SK-N-SH (cell line): Measurements from ENCODE around the gene LARP7. TPM values are rescaled to one million over a fixed set of nuclear protein-coding genes. Genes with fewer than 3 reads are reported as not detected.
"Not testable (repeated sequence)": the region's sequence is repeated elsewhere in the genome, so short reads cannot be mapped to it uniquely, and the experiment has no call there.

Source experiments
- CTCF ChIA-PET: fragments of 300-600, 350-600 bp; formaldehyde crosslinking; extraction: SDS; loops from one replicate; lab custom pipeline; 2021; lab: Yijun Ruan, JAX
- POLR2A ChIA-PET: fragments of 350-600 bp; sonication (Branson Sonifier 250); formaldehyde crosslinking; extraction: SDS; loops from one replicate; lab custom pipeline; 2020; ENCODE audit warnings: antibody characterized with exemption, inconsistent platforms; lab: Yijun Ruan, JAX
- DNase-seq: peaks from one replicate; pipeline ENCODE4 v3.0.0; 2012
- H2AFZ ChIP-seq: fragments of 200-600 bp; sonication (generic); 2 replicates; pipeline ENCODE4 v1.8.1; 2016; ENCODE audit warnings: antibody characterized with exemption, mild to moderate bottlenecking, low read depth
- H3F3A ChIP-seq: fragments of 200-600 bp; sonication (generic); replicated peaks from 2 replicates; pipeline ENCODE3; 2016; ENCODE audit warnings: antibody characterized with exemption, mild to moderate bottlenecking; ENCODE audit not compliant: insufficient read depth
- H3K27ac ChIP-seq, 2 experiments: fragments of 200-500 bp in 1 of 2; fragments of 200-600 bp in 1 of 2; sonication (Bioruptor generic) in 1 of 2; sonication (generic), shearing (Covaris generic) in 1 of 2; 2 replicates each; pipeline versions ENCODE4 v1.5.1 to v1.6.1; 2014 to 2016; ENCODE audit warnings: low read depth in 2 of 2, inconsistent platforms in 1 of 2, low read length in 1 of 2, mild to moderate bottlenecking in 1 of 2, mixed read lengths in 1 of 2
- H3K27me3 ChIP-seq: fragments of 200-600 bp; sonication (generic), shearing (Covaris generic); 2 replicates; pipeline ENCODE4 v1.6.1; 2016; ENCODE audit warnings: mixed run types; ENCODE audit not compliant: insufficient read depth
- H3K36me3 ChIP-seq, 2 experiments: fragments of 200-500 bp in 1 of 2; fragments of 200-600 bp in 1 of 2; sonication (Bioruptor generic) in 1 of 2; sonication (generic) in 1 of 2; replicated peaks in 1 of 2; 2 replicates each; pipeline versions ENCODE3 to v1.5.1; 2014 to 2016; ENCODE audit warnings: low read length in 1 of 2, mild to moderate bottlenecking in 1 of 2; ENCODE audit not compliant: insufficient read depth in 2 of 2, control insufficient read depth in 1 of 2
- H3K4me1 ChIP-seq, 2 experiments: fragments of 200-500 bp in 1 of 2; fragments of 200-600 bp in 1 of 2; sonication (Bioruptor generic) in 1 of 2; sonication (generic), shearing (Covaris generic) in 1 of 2; 2 replicates each; pipeline versions ENCODE4 v1.5.1 to v1.6.1; 2014 to 2016; ENCODE audit warnings: low read depth in 1 of 2, low read length in 1 of 2, mixed run types in 1 of 2; ENCODE audit not compliant: insufficient read depth in 2 of 2, control insufficient read depth in 1 of 2
- H3K4me2 ChIP-seq: fragments of 200-600 bp; sonication (generic), shearing (Covaris generic); 2 replicates; pipeline ENCODE4 v1.6.1; 2017; ENCODE audit warnings: mixed run types
- H3K4me3 ChIP-seq, 2 experiments: fragments of 200-500 bp in 1 of 2; fragments of 200-600 bp in 1 of 2; sonication (Bioruptor generic) in 1 of 2; sonication (generic), shearing (Covaris generic) in 1 of 2; 2 replicates each; pipeline versions ENCODE4 v1.5.1 to v1.8.1; 2014 to 2016; ENCODE audit warnings: low read depth in 2 of 2, inconsistent platforms in 1 of 2, low read length in 1 of 2, mild to moderate bottlenecking in 1 of 2, mixed read lengths in 1 of 2, moderate library complexity in 1 of 2
- H3K79me2 ChIP-seq: fragments of 200-600 bp; sonication (generic); 2 replicates; pipeline ENCODE4 v1.8.1; 2017; ENCODE audit warnings: mild to moderate bottlenecking; ENCODE audit not compliant: insufficient read depth
- H3K9ac ChIP-seq: fragments of 200-600 bp; sonication (generic); 2 replicates; pipeline ENCODE4 v1.6.1; 2017; ENCODE audit warnings: mixed run types
- H3K9me2 ChIP-seq: fragments of 200-600 bp; sonication (generic); 2 replicates; pipeline ENCODE4 v1.6.1; 2017; ENCODE audit warnings: mixed run types
- H3K9me3 ChIP-seq: fragments of 200-600 bp; sonication (generic); 2 replicates; pipeline ENCODE4 v1.6.1; 2017; ENCODE audit warnings: mixed run types, mild to moderate bottlenecking, moderate library complexity
- H4K20me1 ChIP-seq: fragments of 200-600 bp; sonication (generic); 2 replicates; pipeline ENCODE4 v1.6.1; 2017; ENCODE audit warnings: mild to moderate bottlenecking, mixed run types; ENCODE audit not compliant: insufficient read depth
- CHD2 ChIP-seq: fragments of 150-350 bp; IDR thresholded peaks from 2 replicates; pipeline ENCODE4 v1.6.1; 2018; ENCODE audit warnings: low read length; ENCODE audit not compliant: partially characterized antibody
- ELF1 ChIP-seq: IDR thresholded peaks from 2 replicates; pipeline ENCODE4 v1.4.0; 2012
- EP300 ChIP-seq, 2 experiments: IDR thresholded peaks; 2 replicates each; pipeline versions ENCODE4 v1.4.0 to v1.6.1; 2012; ENCODE audit warnings: borderline replicate concordance in 1 of 2, low read depth in 1 of 2, low read length in 1 of 2
- EZH2phosphoT487 ChIP-seq: fragments of 200-600 bp; sonication (generic); IDR thresholded peaks from 2 replicates; pipeline ENCODE4 v1.6.1; 2017; ENCODE audit warnings: low read depth, mixed run types, mild to moderate bottlenecking, antibody characterized with exemption, moderate library complexity, borderline replicate concordance
- GABPA ChIP-seq: IDR thresholded peaks from 2 replicates; pipeline ENCODE4 v1.4.0; 2012; ENCODE audit warnings: low read depth, mild to moderate bottlenecking
- GATA2 ChIP-seq: sonication (generic); formaldehyde crosslinking; IDR thresholded peaks from 2 replicates; pipeline ENCODE4 v1.5.0; 2020; ENCODE audit warnings: mild to moderate bottlenecking, missing genetic modification reagents
- MAX ChIP-seq: IDR thresholded peaks from 2 replicates; pipeline ENCODE4 v1.4.0; 2012; ENCODE audit warnings: low read depth
- MXI1 ChIP-seq: IDR thresholded peaks from 2 replicates; pipeline ENCODE4 v1.6.1; 2012; ENCODE audit warnings: mild to moderate bottlenecking, low read depth, low read length, improper control_type of control experiment
- NFIC ChIP-seq: IDR thresholded peaks from 2 replicates; pipeline ENCODE4 v1.4.0; 2012; ENCODE audit warnings: borderline replicate concordance
- PBX3 ChIP-seq: IDR thresholded peaks from 2 replicates; pipeline ENCODE4; 2012
- POLR2AphosphoS5 ChIP-seq: IDR thresholded peaks from 2 replicates; pipeline ENCODE4 v1.6.1; 2012; ENCODE audit warnings: low read depth, low read length
- RCOR1 ChIP-seq: fragments of 150-350 bp; IDR thresholded peaks from 2 replicates; pipeline ENCODE4 v1.6.1; 2017; ENCODE audit warnings: antibody characterized with exemption, low read length
- RFX5 ChIP-seq: IDR thresholded peaks from 2 replicates; pipeline ENCODE4 v1.6.1; 2012; ENCODE audit warnings: mild to moderate bottlenecking, improper control_type of control experiment, low read length
- RXRA ChIP-seq: IDR thresholded peaks from 2 replicates; pipeline ENCODE4 v1.4.0; 2012; ENCODE audit warnings: low read depth, mild to moderate bottlenecking, borderline replicate concordance
- SMC3 ChIP-seq: IDR thresholded peaks from 2 replicates; pipeline ENCODE4 v1.6.1; 2012; ENCODE audit warnings: low read depth, low read length, improper control_type of control experiment
- TAF1 ChIP-seq: IDR thresholded peaks from 2 replicates; pipeline ENCODE4 v1.6.1; 2012; ENCODE audit warnings: low read depth, mild to moderate bottlenecking, low read length, moderate library complexity, borderline replicate concordance
- TCF12 ChIP-seq: IDR thresholded peaks from 2 replicates; pipeline ENCODE4 v1.4.0; 2012
- YY1 ChIP-seq: IDR thresholded peaks from 2 replicates; pipeline ENCODE4 v1.4.0; 2012; ENCODE audit warnings: low read depth, mild to moderate bottlenecking
- WGBS: methylation state at CpG from one replicate; pipeline ENCODE4 v1.1.6; 2017; ENCODE audit warnings: low lambda C conversion rate; 5-methylcytosine and 5-hydroxymethylcytosine counted together
- polyA plus RNA-seq, 3 experiments: library from polyadenylated mRNA; depleted of rRNA; stranded (reverse); fragments of >200 nt; gene quantifications; 2 replicates each; pipeline ENCODE4 v1.2.3, GENCODE V29; 2012
- TF ChIP-seq, protein P1 (sequence below): IDR thresholded peaks from 2 replicates; pipeline ENCODE4 v1.4.0; 2012; ENCODE audit warnings: low read depth, borderline replicate concordance
- TF ChIP-seq, protein P2 (sequence below): fragments of 200-600 bp; sonication (generic); IDR thresholded peaks from 2 replicates; pipeline ENCODE4 v1.6.1; 2017; ENCODE audit warnings: antibody characterized with exemption, mild to moderate bottlenecking, moderate library complexity

The LARP7 gene
- polyA plus RNA-seq, 1 of the 3 experiments (the other 2 are of a cell fraction): 9.4 TPM

GRCh38 chr4:112655270-112655669 lies 18.3 kb downstream of the LARP7 start:
- H3K9ac ChIP-seq: no peak overlapping the region
- no peaks in the 10 kb centered on the region for H3K79me2 ChIP-seq
- peaks cover 72 to 77% of the 10 kb centered on the region in 2 experiments for H3K36me3 ChIP-seq
- no peak overlapping the region for H3K27ac ChIP-seq
- H2AFZ ChIP-seq: no peak overlapping the region
- H3K9me2 ChIP-seq: no peaks in the 10 kb centered on the region
- H3K4me1 ChIP-seq: no peaks in the 10 kb centered on the region
- ChIA-PET POLR2A (no interaction called here), CTCF (interaction anchor here (0.7 to 1.7 kb wide), 4 partner anchors 12 to 110 kb away, joined by 3 to 6 read pairs (median 4); no protein-coding TSS in a partner anchor)
- H3K9me3 ChIP-seq: no peaks in the 10 kb centered on the region
- no peaks in the 10 kb centered on the region for H3K27me3 ChIP-seq
- WGBS: 95% methylated on average over 5 of the region's 5 CpGs
- no peak overlapping the region for H3K4me3 ChIP-seq
- no peak for TF ChIP-seq MAX
- no peak for TF ChIP-seq PBX3
- TF ChIP-seq EZH2phosphoT487: no peak
- no peak for TF ChIP-seq YY1
- no peak for TF ChIP-seq GABPA
- TF ChIP-seq TAF1: no peak
- TF ChIP-seq RCOR1: no peak
- no peak for TF ChIP-seq MXI1
- TF ChIP-seq ELF1: no peak
- TF ChIP-seq GATA2 (CRISPR knock-in tag): no peak
- no peak for TF ChIP-seq EP300 (IDR thresholded peaks at IDR 0.05; ENCODE audit: borderline replicate concordance in 1 of 2, low read depth in 1 of 2, low read length in 1 of 2)
- TF ChIP-seq NFIC: no peak
- no peak for TF ChIP-seq RXRA
- TF ChIP-seq TCF12: no peak
- TF ChIP-seq, protein P1, sequence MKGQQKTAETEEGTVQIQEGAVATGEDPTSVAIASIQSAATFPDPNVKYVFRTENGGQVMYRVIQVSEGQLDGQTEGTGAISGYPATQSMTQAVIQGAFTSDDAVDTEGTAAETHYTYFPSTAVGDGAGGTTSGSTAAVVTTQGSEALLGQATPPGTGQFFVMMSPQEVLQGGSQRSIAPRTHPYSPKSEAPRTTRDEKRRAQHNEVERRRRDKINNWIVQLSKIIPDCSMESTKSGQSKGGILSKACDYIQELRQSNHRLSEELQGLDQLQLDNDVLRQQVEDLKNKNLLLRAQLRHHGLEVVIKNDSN: no peak
- TF ChIP-seq, protein P2, sequence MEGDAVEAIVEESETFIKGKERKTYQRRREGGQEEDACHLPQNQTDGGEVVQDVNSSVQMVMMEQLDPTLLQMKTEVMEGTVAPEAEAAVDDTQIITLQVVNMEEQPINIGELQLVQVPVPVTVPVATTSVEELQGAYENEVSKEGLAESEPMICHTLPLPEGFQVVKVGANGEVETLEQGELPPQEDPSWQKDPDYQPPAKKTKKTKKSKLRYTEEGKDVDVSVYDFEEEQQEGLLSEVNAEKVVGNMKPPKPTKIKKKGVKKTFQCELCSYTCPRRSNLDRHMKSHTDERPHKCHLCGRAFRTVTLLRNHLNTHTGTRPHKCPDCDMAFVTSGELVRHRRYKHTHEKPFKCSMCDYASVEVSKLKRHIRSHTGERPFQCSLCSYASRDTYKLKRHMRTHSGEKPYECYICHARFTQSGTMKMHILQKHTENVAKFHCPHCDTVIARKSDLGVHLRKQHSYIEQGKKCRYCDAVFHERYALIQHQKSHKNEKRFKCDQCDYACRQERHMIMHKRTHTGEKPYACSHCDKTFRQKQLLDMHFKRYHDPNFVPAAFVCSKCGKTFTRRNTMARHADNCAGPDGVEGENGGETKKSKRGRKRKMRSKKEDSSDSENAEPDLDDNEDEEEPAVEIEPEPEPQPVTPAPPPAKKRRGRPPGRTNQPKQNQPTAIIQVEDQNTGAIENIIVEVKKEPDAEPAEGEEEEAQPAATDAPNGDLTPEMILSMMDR: no peak
- TF ChIP-seq POLR2AphosphoS5: no peak
- no peak for TF ChIP-seq RFX5
- no peak for TF ChIP-seq SMC3
- no peak for TF ChIP-seq CHD2
- no peak for DNase-seq
- no peak overlapping the region for H3K4me2 ChIP-seq
- no peaks in the 10 kb centered on the region for H4K20me1 ChIP-seq
- H3F3A ChIP-seq: peaks cover 19% of the 10 kb centered on the region

DNA sequence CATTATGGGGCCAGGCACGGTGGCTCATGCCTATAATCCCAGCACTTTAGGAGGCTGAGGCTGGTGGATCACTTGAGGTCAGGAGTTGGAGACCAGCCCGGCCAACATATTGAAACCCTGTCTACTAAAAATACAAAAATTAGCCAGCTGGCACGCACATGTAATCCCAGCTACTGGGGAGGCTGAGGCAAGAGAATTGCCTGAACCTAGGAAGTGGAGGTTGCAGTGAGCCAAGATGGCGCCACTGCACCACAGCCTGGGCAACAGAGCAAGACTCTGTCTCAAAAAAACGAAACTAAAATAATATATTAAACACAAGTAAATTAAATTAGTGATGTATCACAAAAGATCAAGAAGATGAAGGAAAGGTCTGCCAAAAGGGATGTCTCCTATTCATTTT lies 19.2 kb downstream of the LARP7 start:
- CTCF ChIA-PET: interaction anchor here (0.6 to 1.7 kb wide), 5 partner anchors 14 to 438 kb away, joined by 3 to 6 read pairs (median 3); no protein-coding TSS in a partner anchor
- H2AFZ ChIP-seq, H4K20me1 ChIP-seq, POLR2A ChIA-PET, H3K4me3 ChIP-seq, H3K4me2 ChIP-seq, H3K27ac ChIP-seq, H3K27me3 ChIP-seq, H3K9me2 ChIP-seq, H3K9me3 ChIP-seq, DNase-seq, H3K9ac ChIP-seq, H3K4me1 ChIP-seq, H3K79me2 ChIP-seq: not testable (repeated sequence)
- WGBS: 89% methylated on average over 4 of the region's 5 CpGs
- H3F3A ChIP-seq: peaks cover 20% of the 10 kb centered on the region
- peaks cover 64 to 69% of the 10 kb centered on the region in 2 experiments for H3K36me3 ChIP-seq
